GM12878 (cell line): ENCODE results near the gene FMNL2. TPM values are rescaled to one million over a fixed set of nuclear protein-coding genes. Genes with fewer than 3 reads are reported as not detected.

ENCODE experiments used
- ATAC-seq: fragments of 200-7000 bp; cut with Tn5 transposase; 3 replicates; pipeline ENCODE4 v1.9.1; 2020; ENCODE audit warnings: mild to moderate bottlenecking, moderate library complexity
- BruUV-seq: library from RNA; stranded (reverse); fragments of 400-500 nt; replicated peaks from 2 replicates; lab custom pipeline; 2021; lab: Mats Ljungman, UMichigan
- CTCF ChIA-PET: fragments of 300-600 bp; sonication (Branson Sonifier 250); formaldehyde crosslinking; extraction: SDS; loops from one replicate; lab custom pipeline; 2021; ENCODE audit warnings: inconsistent platforms; lab: Yijun Ruan, JAX
- POLR2A ChIA-PET: fragments of 350-600 bp; formaldehyde crosslinking; extraction: SDS; loops from one replicate; lab custom pipeline; 2021; ENCODE audit warnings: inconsistent platforms; lab: Charles Lee
- RAD21 ChIA-PET: fragments of 300-600 bp; sonication (Branson Sonifier 250); formaldehyde crosslinking; loops from one replicate; lab custom pipeline; 2023; ENCODE audit warnings: antibody characterized with exemption; ENCODE audit not compliant: unreplicated experiment; lab: Charles Lee
- SMC1A ChIA-PET: fragments of 300-600 bp; sonication (Branson Sonifier 250); formaldehyde crosslinking; loops from one replicate; lab custom pipeline; 2023; ENCODE audit not compliant: unreplicated experiment, uncharacterized antibody; lab: Charles Lee
- DNase-seq: peaks from one replicate; pipeline ENCODE4 v3.0.0-alpha.2; 2011; ENCODE audit warnings: low read depth, low spot score
- FAIRE-seq: peaks from 3 replicates; lab custom pipeline; 2011; peaks lifted over from hg19 to GRCh38; lab: Jason Lieb, UNC
- H2AFZ ChIP-seq: 2 replicates; pipeline ENCODE4 v1.6.0; 2011; ENCODE audit warnings: low read depth, low read length, control low read depth; ENCODE audit not compliant: control insufficient read depth
- H3K27ac ChIP-seq: 2 replicates; pipeline ENCODE4 v1.5.1; 2011; ENCODE audit warnings: control low read depth; ENCODE audit not compliant: control insufficient read depth, insufficient read depth
- H3K27me3 ChIP-seq, 2 experiments: replicated peaks in 1 of 2; 2 replicates each; pipeline versions ENCODE4 v1.6.0 to v1.6.1; 2011; ENCODE audit warnings: low read length in 1 of 2; ENCODE audit not compliant: control insufficient read depth in 2 of 2, insufficient read depth in 2 of 2
- H3K36me3 ChIP-seq, 2 experiments: 2 replicates each; pipeline ENCODE4 v1.5.1; 2011; ENCODE audit warnings: low read length in 1 of 2; ENCODE audit not compliant: control insufficient read depth in 2 of 2, insufficient read depth in 2 of 2
- H3K4me1 ChIP-seq: 2 replicates; pipeline ENCODE4 v1.6.1; 2011; ENCODE audit warnings: mild to moderate bottlenecking, low read length, moderate library complexity, mixed read lengths; ENCODE audit not compliant: control insufficient read depth, insufficient read depth
- H3K4me2 ChIP-seq: 2 replicates; pipeline ENCODE4 v1.6.0; 2011; ENCODE audit warnings: control low read depth; ENCODE audit not compliant: control insufficient read depth, insufficient read depth
- H3K4me3 ChIP-seq: fragments of 200-600 bp; sonication (generic); 2 replicates; pipeline ENCODE4 v1.5.1; 2016
- H3K79me2 ChIP-seq: 2 replicates; pipeline ENCODE4 v1.6.0; 2011; ENCODE audit warnings: low read length; ENCODE audit not compliant: control insufficient read depth, insufficient read depth
- H3K9ac ChIP-seq: 2 replicates; pipeline ENCODE4 v1.8.0; 2011; ENCODE audit warnings: low read length, control low read depth, mixed read lengths; ENCODE audit not compliant: control insufficient read depth, insufficient read depth
- H3K9me3 ChIP-seq: replicated peaks from 3 replicates; pipeline ENCODE4 v1.5.1; 2011; ENCODE audit warnings: mild to moderate bottlenecking, low read length; ENCODE audit not compliant: control insufficient read depth, insufficient read depth
- H4K20me1 ChIP-seq: 2 replicates; pipeline ENCODE4 v1.6.0; 2011; ENCODE audit not compliant: control insufficient read depth, insufficient read depth
- BRCA1 ChIP-seq: IDR thresholded peaks from 2 replicates; pipeline ENCODE4 v1.6.1; 2011; ENCODE audit warnings: low read depth, low read length, improper control_type of control experiment
- CBX5 ChIP-seq: sonication (generic); IDR thresholded peaks from 2 replicates; pipeline ENCODE4 v1.6.1; 2016; ENCODE audit warnings: low read depth, moderate library complexity, mild to moderate bottlenecking, inconsistent platforms
- CHD2 ChIP-seq: IDR thresholded peaks from 2 replicates; pipeline ENCODE4 v1.6.1; 2011; ENCODE audit warnings: low read depth, low read length, improper control_type of control experiment, borderline replicate concordance
- EZH2 ChIP-seq: IDR thresholded peaks from 2 replicates; pipeline ENCODE4 v1.6.1; 2012; ENCODE audit warnings: low read depth, mild to moderate bottlenecking, control low read depth, inconsistent platforms, low read length, borderline replicate concordance; ENCODE audit not compliant: control insufficient read depth
- RCOR1 ChIP-seq: conservative IDR thresholded peaks from 2 replicates; pipeline ENCODE4 v1.6.1; 2012; ENCODE audit warnings: low read depth, low read length, improper control_type of control experiment
- SPI1 ChIP-seq: IDR thresholded peaks from 2 replicates; pipeline ENCODE4 v1.6.1; 2011; ENCODE audit warnings: low read depth, mild to moderate bottlenecking, low read length, moderate library complexity, borderline replicate concordance; ENCODE audit not compliant: insufficient read depth
- SREBF2 ChIP-seq: IDR thresholded peaks from 2 replicates; pipeline ENCODE4 v1.6.1; 2012; ENCODE audit warnings: mild to moderate bottlenecking, low read length
- WRNIP1 ChIP-seq: IDR thresholded peaks from 2 replicates; pipeline ENCODE4 v1.6.1; 2011; ENCODE audit warnings: low read depth, low read length, improper control_type of control experiment, borderline replicate concordance
- ZNF207 ChIP-seq: fragments of 450-650 bp; IDR thresholded peaks from 2 replicates; pipeline ENCODE4 v1.6.1; 2014; ENCODE audit warnings: antibody characterized with exemption, mild to moderate bottlenecking, borderline replicate concordance
- WGBS: methylation state at CpG from one replicate; pipeline ENCODE4 v1.1.6; 2016; ENCODE audit warnings: low lambda C conversion rate; ENCODE audit not compliant: insufficient replicate concordance, insufficient coverage; ENCODE audit errors: missing lambda C conversion rate; 5-methylcytosine and 5-hydroxymethylcytosine counted together
- in situ Hi-C: fragments of 300-500 bp; cut with MboI; formaldehyde crosslinking; loops from 9 replicates; pipeline ENCODE4 v1.14.3; 2018; ENCODE audit warnings: mixed read lengths
- intact Hi-C: fragments of 100-400 bp; cut with micrococcal nuclease; formaldehyde crosslinking; loops from one replicate; pipeline ENCODE4 v1.14.2; 2022; ENCODE audit not compliant: unreplicated experiment
- polyA plus RNA-seq, 11 experiments: library from polyadenylated mRNA; depleted of rRNA in 4 of 11; unstranded in 6 of 11; stranded (reverse) in 5 of 11; fragments of >200 nt; fragmentation: Nextera tagmentation in 4 of 11; fragmentation: Illumina TruSeq in 1 of 11; extraction: Ambion mirVana in 4 of 11; extraction: Trizol in 1 of 11; gene quantifications; 1 replicate in 1 of 11; 2 replicates in 10 of 11; pipeline versions ENCODE4 v1.2.1 to v1.2.3, GENCODE V29; 2011 to 2016; ENCODE audit warnings: inconsistent platforms in 2 of 11, missing spikeins in 2 of 11, low read depth in 1 of 11
- total RNA-seq, 4 experiments: library from RNA; depleted of rRNA in 3 of 4; stranded (reverse); fragments of >200 nt in 3 of 4; fragmentation: Illumina TruSeq in 1 of 4; extraction: Trizol in 1 of 4; gene quantifications; 2 replicates each; pipeline versions ENCODE4 v1.2.1 to v1.2.3, GENCODE V29; 2013 to 2021
- TF ChIP-seq, protein P1 (sequence below): IDR thresholded peaks from 2 replicates; pipeline ENCODE4 v1.6.1; 2012; ENCODE audit warnings: low read depth, low read length, improper control_type of control experiment
- TF ChIP-seq, protein P2 (sequence below): fragments of 450-650 bp; conservative IDR thresholded peaks from 2 replicates; pipeline ENCODE4 v1.6.1; 2017; ENCODE audit warnings: mild to moderate bottlenecking, moderate library complexity

Gene FMNL2
- total and polyA plus RNA-seq, 10 of the 15 experiments (the other 5 are each of a cell fraction or from before 2014, with no cell fraction given), result 0.13 to 9.9 (median 0.35) TPM

DNA sequence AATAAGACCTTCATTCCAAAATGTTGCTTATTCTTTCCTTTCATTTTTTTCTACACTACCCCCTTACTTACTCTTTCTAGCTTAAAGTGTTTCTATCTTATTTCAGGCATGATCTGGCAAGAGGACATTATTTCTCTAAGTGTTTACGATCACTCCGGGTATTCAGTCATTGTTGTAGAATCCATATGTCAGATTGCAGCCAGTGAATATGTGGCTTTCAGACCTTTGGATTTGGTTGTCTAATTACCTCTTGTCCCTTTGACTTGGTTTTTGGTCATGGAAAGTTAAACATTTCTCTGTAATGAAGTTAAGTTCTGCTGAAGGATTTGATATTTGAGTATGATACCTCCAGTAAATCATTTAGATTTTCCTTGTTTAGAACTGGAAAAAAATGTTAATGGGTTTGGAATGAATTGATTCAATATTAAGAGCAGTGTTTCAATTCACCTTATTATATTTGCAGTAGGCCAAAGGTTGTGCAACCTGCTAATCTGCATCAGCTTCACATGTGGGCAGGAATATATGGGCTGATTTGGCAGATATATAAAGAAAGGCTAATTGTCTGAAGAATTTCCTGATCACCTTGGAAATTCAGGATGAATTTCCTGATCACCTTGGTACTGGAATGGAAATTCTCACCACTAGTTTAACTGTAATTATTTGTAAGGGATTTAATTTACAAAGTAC lies 227.4 kb downstream of the FMNL2 start:
- SMC1A ChIA-PET, result interaction anchor here (0.6 to 3.3 kb wide), 9 partner anchors 8 to 93 kb away, joined by 3 to 30 read pairs (median 4); no protein-coding TSS in a partner anchor
- Histone ChIP-seq H3K27ac (no peak overlapping the region), H3K79me2 (no peaks in the 10 kb centered on the region), H3K9me3 (no peaks in the 10 kb centered on the region), H3K9ac (no peak overlapping the region), H3K4me2 (no peak overlapping the region), H3K4me1 (peaks cover 28% of the 10 kb centered on the region), H2AFZ (no peak overlapping the region), H3K36me3 (no peaks in the 10 kb centered on the region), H3K4me3 (no peak overlapping the region), H4K20me1 (no peaks in the 10 kb centered on the region), H3K27me3 (no peaks in the 10 kb centered on the region)
- CTCF ChIA-PET, result interaction anchor here (0.5 to 1.1 kb wide), 4 partner anchors 44 to 564 kb away, joined by 3 read pairs; no protein-coding TSS in a partner anchor
- RAD21 ChIA-PET, result interaction anchor here (1.3 to 3.6 kb wide), 3 partner anchors 37 to 96 kb away, joined by 3 to 13 read pairs (median 4); no protein-coding TSS in a partner anchor
- intact Hi-C loops, result loop anchor here (10.0 kb wide), 1 partner anchor 518 kb away; no protein-coding TSS in a partner anchor
- BruUV-seq, result no TSS peak
- in situ Hi-C loops, result no loop called here
- TF ChIP-seq WRNIP1 (no peak), SREBF2 (no peak), CHD2 (no peak), CBX5 (no peak), EZH2 (no peak), SPI1 (no peak), ZNF207 (no peak), RCOR1 (no peak), BRCA1 (no peak)
- TF ChIP-seq, protein P1, sequence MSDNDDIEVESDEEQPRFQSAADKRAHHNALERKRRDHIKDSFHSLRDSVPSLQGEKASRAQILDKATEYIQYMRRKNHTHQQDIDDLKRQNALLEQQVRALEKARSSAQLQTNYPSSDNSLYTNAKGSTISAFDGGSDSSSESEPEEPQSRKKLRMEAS, result no peak
- TF ChIP-seq, protein P2, sequence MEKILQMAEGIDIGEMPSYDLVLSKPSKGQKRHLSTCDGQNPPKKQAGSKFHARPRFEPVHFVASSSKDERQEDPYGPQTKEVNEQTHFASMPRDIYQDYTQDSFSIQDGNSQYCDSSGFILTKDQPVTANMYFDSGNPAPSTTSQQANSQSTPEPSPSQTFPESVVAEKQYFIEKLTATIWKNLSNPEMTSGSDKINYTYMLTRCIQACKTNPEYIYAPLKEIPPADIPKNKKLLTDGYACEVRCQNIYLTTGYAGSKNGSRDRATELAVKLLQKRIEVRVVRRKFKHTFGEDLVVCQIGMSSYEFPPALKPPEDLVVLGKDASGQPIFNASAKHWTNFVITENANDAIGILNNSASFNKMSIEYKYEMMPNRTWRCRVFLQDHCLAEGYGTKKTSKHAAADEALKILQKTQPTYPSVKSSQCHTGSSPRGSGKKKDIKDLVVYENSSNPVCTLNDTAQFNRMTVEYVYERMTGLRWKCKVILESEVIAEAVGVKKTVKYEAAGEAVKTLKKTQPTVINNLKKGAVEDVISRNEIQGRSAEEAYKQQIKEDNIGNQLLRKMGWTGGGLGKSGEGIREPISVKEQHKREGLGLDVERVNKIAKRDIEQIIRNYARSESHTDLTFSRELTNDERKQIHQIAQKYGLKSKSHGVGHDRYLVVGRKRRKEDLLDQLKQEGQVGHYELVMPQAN, result no peak
- WGBS, result 100% methylated on average over 2 of the region's 2 CpGs
- ATAC-seq (no peak), FAIRE-seq (no peak), DNase-seq (no peak)
- POLR2A ChIA-PET, result interaction anchor here (0.6 kb wide), 1 partner anchor 44 kb away, joined by 3 read pairs; no protein-coding TSS in a partner anchor
